BJ (cell line): ENCODE data around the gene COQ3. TPM values are rescaled to one million over a fixed set of nuclear protein-coding genes. Genes with fewer than 3 reads are reported as not detected.

Source experiments
- CTCF ChIA-PET: fragments of 350-600 bp; formaldehyde crosslinking; extraction: SDS; loops from one replicate; lab custom pipeline; 2021; ENCODE audit warnings: antibody characterized with exemption, inconsistent platforms; lab: Yijun Ruan, JAX
- POLR2A ChIA-PET: fragments of 300-600 bp; sonication (Branson Sonifier 250); formaldehyde crosslinking; extraction: SDS; loops from one replicate; lab custom pipeline; 2021; ENCODE audit warnings: antibody characterized with exemption; lab: Charles Lee
- DNase-seq: peaks from one replicate; pipeline ENCODE4 v3.0.0-alpha.2; 2011; ENCODE audit warnings: low read depth
- H3K27me3 ChIP-seq: 2 replicates; pipeline ENCODE4 v1.6.0; 2011; ENCODE audit warnings: low read length; ENCODE audit not compliant: control insufficient read depth, insufficient read depth
- H3K36me3 ChIP-seq: 2 replicates; pipeline ENCODE4 v1.5.1; 2011; ENCODE audit warnings: low read length; ENCODE audit not compliant: control insufficient read depth, insufficient read depth
- H3K4me3 ChIP-seq: 2 replicates; pipeline ENCODE4 v1.5.1; 2011; ENCODE audit warnings: low read depth, mild to moderate bottlenecking, control low read depth, low read length
- polyA minus RNA-seq: library from RNA; depleted of rRNA, polyadenylated mRNA; stranded (reverse); fragments of >200 nt; gene quantifications from 2 replicates; pipeline ENCODE4 v1.2.3, GENCODE V29; 2011; rRNA and poly(A)+ RNA removed
- polyA plus RNA-seq: library from polyadenylated mRNA; depleted of rRNA; stranded (reverse); fragments of >200 nt; gene quantifications from 2 replicates; pipeline ENCODE4 v1.2.3, GENCODE V29; 2011; rRNA removed
- TF ChIP-seq, protein P1 (sequence below): IDR thresholded peaks from 2 replicates; pipeline ENCODE4 v1.5.1; 2011; ENCODE audit warnings: low read depth, mild to moderate bottlenecking, control low read depth, inconsistent platforms, low read length, moderate library complexity; ENCODE audit not compliant: insufficient read depth

Gene COQ3, protein sequence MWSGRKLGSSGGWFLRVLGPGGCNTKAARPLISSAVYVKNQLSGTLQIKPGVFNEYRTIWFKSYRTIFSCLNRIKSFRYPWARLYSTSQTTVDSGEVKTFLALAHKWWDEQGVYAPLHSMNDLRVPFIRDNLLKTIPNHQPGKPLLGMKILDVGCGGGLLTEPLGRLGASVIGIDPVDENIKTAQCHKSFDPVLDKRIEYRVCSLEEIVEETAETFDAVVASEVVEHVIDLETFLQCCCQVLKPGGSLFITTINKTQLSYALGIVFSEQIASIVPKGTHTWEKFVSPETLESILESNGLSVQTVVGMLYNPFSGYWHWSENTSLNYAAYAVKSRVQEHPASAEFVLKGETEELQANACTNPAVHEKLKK
- polyA plus RNA-seq (3.3 and 6.4 TPM in 2 replicates), polyA minus RNA-seq (1.0 and 1.4 TPM in 2 replicates)

DNA sequence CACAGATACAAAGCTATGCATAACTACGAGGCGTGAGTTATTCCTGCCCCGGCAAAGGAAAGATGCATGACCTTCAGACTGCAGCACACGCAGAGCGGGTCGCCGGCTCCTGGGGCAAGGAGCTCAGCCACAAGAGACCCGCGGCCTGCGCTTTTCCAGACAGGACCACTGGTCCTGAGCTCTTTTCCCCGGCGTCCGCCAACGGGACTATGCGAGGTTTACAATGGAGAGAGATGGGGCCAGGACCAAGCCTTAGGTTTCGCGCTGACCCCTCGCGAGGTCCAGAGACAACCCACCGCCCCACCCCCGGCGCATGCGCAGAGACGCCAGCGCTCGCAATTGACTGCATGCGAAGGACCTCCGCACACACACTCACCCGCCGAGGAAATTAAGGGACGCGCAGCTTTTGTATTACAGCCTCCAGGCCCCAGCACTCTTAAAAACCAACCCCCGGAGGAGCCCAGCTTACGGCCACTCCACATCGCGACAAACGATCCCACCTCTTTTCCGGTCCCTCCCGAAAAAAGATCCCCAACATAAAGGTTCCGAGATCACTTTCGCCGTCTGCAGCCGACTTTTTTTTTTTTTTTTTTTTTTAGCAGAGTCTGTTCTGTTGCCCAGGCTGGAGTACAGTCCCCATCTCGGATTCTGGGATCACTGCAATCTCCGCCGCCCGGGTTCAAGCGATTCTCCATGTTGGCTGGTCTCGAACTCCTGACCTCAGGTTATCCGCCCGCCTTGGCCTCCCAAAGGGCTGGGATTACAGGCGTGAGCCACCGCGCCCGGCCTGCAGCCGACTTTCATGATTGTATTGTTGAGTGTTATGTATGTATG lies at the start of gene COQ3:
TSS of gene COQ3 (minus strand) at position 498 of the 834 bp plus-strand sequence. CDS start at position 482, 16 bp downstream.
- ChIA-PET CTCF (interaction anchor here (0.8 to 1.8 kb wide), 3 partner anchors 13 to 59 kb away, joined by 3 to 4 read pairs (median 3); no protein-coding TSS in a partner anchor), POLR2A (interaction anchor here (0.6 to 0.7 kb wide), 3 partner anchors 11 to 32 kb away, joined by 3 to 4 read pairs (median 3); no protein-coding TSS in a partner anchor)
- Histone ChIP-seq H3K36me3 (no peaks in the 10 kb centered on the region), H3K27me3 (no peaks in the 10 kb centered on the region), H3K4me3 (peak within 1 kb of the TSS; percentile 64)
- TF ChIP-seq, protein P1, sequence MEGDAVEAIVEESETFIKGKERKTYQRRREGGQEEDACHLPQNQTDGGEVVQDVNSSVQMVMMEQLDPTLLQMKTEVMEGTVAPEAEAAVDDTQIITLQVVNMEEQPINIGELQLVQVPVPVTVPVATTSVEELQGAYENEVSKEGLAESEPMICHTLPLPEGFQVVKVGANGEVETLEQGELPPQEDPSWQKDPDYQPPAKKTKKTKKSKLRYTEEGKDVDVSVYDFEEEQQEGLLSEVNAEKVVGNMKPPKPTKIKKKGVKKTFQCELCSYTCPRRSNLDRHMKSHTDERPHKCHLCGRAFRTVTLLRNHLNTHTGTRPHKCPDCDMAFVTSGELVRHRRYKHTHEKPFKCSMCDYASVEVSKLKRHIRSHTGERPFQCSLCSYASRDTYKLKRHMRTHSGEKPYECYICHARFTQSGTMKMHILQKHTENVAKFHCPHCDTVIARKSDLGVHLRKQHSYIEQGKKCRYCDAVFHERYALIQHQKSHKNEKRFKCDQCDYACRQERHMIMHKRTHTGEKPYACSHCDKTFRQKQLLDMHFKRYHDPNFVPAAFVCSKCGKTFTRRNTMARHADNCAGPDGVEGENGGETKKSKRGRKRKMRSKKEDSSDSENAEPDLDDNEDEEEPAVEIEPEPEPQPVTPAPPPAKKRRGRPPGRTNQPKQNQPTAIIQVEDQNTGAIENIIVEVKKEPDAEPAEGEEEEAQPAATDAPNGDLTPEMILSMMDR = no peak
- peak; percentile 19 for DNase-seq

DNA sequence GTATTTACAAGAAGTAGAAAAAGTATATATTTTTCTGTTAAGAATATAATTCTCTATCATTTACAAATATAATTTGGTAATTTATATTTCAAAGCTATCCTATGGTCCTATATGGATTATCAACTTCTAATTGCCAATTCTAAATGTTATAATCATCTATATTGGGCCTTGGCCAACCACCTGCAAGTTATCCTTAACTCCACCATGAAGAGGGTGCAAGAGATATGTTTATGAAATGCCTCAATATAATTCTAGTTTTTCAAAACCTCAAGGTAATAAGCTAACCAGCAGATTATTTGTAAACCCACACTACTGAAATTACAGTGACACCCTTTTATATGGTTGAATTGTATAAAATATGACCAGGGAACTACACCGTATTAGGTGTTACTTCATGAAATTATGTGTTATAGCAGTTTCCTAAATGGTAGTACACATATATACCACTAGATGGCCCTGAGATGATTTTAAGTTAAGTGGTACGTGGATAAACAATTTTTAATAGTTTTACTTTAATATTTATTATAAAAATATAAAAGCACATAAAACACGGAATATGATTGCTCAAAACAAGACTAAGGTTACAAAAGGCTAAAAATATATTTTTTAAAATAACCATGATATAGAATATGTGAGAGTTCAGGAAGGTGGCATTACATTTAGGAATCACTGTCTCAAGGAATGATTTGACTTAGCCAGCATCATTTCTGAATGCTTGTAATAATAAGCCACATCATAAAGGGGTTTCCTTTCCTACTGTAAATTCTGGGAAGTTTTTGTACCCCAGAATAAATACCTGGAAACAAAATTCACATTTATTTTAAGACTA lies 40.9 kb upstream of the COQ3 start:
- Histone ChIP-seq H3K27me3 (no peaks in the 10 kb centered on the region), H3K4me3 (no peak overlapping the region), H3K36me3 (peaks cover 2% of the 10 kb centered on the region)
- ChIA-PET CTCF (interaction anchor here (0.7 to 3.5 kb wide), 6 partner anchors 9 to 311 kb away, joined by 3 to 17 read pairs (median 4); partner anchors contain the start of genes PNISR and USP45), POLR2A (no interaction called here)
- no peak for DNase-seq
- TF ChIP-seq, protein P1 = peak; percentile 62

DNA sequence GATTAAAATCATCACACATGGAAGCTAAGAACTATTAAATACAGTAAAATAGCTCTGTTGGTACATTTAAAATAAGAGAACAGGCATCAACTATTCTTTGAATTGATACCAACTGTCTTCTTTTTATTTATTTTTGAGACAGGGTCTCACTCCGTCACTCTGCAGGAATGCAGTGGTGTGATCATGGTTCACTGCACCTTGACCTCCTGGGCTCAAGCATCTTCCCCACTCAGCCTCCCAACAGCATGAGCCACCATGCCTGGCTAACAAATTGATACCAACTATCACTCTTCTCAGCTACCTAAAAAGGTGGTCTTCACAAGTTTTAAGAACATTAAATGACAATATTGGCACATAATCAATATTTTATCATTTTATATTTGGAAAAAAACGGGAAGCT lies 38.9 kb upstream of the COQ3 start:
- ChIA-PET POLR2A (no interaction called here), CTCF (interaction anchor here (0.5 to 3.5 kb wide), 3 partner anchors 10 to 313 kb away, joined by 3 to 17 read pairs (median 6); no protein-coding TSS in a partner anchor)
- no peaks in the 10 kb centered on the region for H3K27me3 ChIP-seq
- DNase-seq = no peak
- peaks cover 2% of the 10 kb centered on the region for H3K36me3 ChIP-seq
- TF ChIP-seq, protein P1 = no peak
- no peak overlapping the region for H3K4me3 ChIP-seq

DNA sequence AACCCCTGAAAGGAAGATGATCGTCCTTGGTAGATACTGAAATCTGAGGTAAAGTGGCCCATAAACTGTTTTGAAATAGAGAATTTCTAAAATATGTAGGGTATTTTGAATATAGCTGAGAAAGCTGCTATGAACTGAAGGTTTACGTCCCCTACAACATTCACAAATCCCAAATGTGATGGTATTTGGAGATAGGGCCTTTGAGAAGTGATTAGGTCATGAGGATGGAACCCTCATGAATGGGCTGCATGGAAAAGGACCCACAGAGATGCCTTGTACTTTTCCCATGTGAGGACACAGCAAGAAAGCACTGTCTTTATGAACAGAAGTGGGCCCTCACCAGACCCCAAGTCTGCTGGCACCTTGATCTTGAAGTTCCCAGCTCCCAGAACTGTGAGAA lies 37.9 kb upstream of the COQ3 start:
- Histone ChIP-seq H3K36me3 (peaks cover 2% of the 10 kb centered on the region), H3K4me3 (no peak overlapping the region), H3K27me3 (no peaks in the 10 kb centered on the region)
- CTCF ChIA-PET = interaction anchor here (3.5 kb wide), 1 partner anchor 314 kb away, joined by 17 read pairs; no protein-coding TSS in a partner anchor
- DNase-seq = no peak
- TF ChIP-seq, protein P1 = no peak
- POLR2A ChIA-PET = no interaction called here
